ENCODE results near the gene SDK1.

SDK1 gene

DNA sequence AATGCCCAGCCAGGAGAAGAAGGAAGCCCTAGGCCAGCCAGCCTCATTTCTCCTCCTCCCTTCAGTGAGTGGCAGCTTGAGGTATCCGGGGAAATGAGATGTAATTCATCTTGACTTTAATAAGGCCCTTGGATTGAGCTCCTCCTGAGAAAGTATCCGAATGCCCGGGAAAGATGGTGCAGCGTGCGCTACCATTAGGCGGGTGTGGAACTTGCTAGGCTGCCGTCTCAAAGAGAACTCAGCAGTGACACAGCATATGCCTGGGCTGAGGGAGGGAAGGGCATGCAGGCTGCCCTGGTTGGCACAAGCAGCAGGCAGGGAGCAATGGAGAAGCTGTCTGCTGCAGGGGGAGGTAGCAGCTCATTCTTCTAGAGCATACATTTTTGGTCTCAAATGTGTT is 721.2 kb downstream of the SDK1 start:
- DNase-seq (ENCODE audit: low read depth) = no peak
- TF ChIP-seq CTCF (IDR thresholded peaks at IDR 0.05; ENCODE audit: low read depth, low read length, missing control alignments) = no peak
- H3K4me3 ChIP-seq (ENCODE audit: low read depth, low read length) = no peak overlapping the region

- TF ChIP-seq CTCF (IDR thresholded peaks at IDR 0.05; ENCODE audit: low read depth, low read length, missing control alignments) = no peak
- no peak overlapping the region for H3K4me3 ChIP-seq (ENCODE audit: low read depth, low read length)
- DNase-seq (ENCODE audit: low read depth) = no peak
Observed at GRCh38 chr7:4023502-4023901, 722.5 kb downstream of the SDK1 start.

DNA sequence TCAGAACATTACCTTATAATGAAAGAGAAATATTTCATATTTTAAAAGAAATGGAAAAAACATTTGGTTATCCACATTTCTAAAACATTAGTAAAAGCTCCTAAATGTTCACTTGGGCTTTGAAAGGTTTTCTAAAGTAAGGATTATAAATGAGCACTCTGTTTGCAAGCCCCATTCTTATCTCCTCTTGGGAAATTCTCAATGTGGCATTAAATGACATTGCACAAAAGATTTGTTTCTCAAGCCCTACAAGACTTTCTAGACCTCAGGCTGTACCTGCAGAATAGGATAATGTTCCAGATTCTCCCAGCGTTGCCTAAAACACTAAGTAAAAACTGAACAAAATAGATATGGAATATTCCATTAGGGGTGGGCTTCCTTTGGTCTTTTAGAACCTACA is 723.1 kb downstream of the SDK1 start:
- no peak for DNase-seq (ENCODE audit: low read depth)
- no peak overlapping the region for H3K4me3 ChIP-seq (ENCODE audit: low read depth, low read length)
- no peak for TF ChIP-seq CTCF (IDR thresholded peaks at IDR 0.05; ENCODE audit: low read depth, low read length, missing control alignments)

DNA sequence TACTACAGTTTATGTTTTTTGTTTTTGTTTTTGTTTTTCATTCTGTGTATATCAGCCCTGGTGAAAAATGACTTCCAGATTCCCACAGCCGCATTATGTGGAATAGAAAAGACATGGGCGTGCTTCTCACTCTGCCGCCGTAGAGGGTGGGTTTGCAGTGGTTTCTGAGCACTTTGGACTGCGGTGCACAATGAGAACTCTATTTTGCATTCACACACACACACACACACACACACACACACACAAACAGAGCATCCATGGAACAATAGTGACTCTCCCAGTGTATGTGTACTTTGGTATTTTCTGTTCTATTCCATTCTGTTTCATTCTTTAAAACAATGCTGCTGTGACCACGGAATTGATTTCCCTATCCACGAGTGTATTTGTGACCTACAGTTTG is 723.8 kb downstream of the SDK1 start:
- H3K4me3 ChIP-seq (ENCODE audit: low read depth, low read length) = no peak overlapping the region
- no peak for TF ChIP-seq CTCF (IDR thresholded peaks at IDR 0.05; ENCODE audit: low read depth, low read length, missing control alignments)
- DNase-seq (ENCODE audit: low read depth) = no peak

DNA sequence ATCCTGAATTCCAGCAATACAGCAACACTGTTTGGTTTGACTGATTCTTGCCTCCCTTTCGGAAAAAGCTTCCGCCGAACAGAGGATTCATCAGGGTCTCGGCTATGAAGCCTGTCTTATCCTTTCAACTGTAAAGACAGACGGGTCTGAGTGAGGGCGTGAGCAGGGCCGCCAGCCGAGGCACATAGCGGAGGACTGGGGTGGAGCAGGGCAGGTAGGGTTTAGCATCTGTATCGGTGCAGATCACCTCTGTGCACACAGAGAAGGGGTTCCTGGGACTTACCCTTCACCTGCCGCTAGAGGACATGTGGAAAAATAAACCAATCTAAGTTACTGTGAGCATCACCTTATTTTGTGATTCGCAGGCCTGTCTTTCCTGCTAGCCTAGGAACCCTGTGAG is 724.2 kb downstream of the SDK1 start:
- no peak for DNase-seq (ENCODE audit: low read depth)
- TF ChIP-seq CTCF (IDR thresholded peaks at IDR 0.05; ENCODE audit: low read depth, low read length, missing control alignments) = no peak
- H3K4me3 ChIP-seq (ENCODE audit: low read depth, low read length) = no peak overlapping the region

- no peak for DNase-seq (ENCODE audit: low read depth)
- TF ChIP-seq CTCF (IDR thresholded peaks at IDR 0.05; ENCODE audit: low read depth, low read length, missing control alignments) = no peak
- no peak overlapping the region for H3K4me3 ChIP-seq (ENCODE audit: low read depth, low read length)
Observed at GRCh38 chr7:4025694-4026615, 724.9 kb downstream of the SDK1 start.
